Dermis microvascular lymphatic vessel endothelial cell (primary cell): Measurements from ENCODE around the gene ADAM10. TPM values are rescaled to one million over a fixed set of nuclear protein-coding genes. Genes with fewer than 3 reads are reported as not detected.

Experiments
- DNase-seq, 2 donors: peaks; one replicate each; pipeline versions ENCODE4 v3.0.0 to v3.0.0-alpha.2; 2010; ENCODE audit warnings: low read depth in 2 of 2
- total RNA-seq: library from RNA; depleted of rRNA; stranded (reverse); fragments of >200 nt; gene quantifications from 2 replicates; pipeline ENCODE4 v1.2.1, GENCODE V29; 2014

The ADAM10 gene
- total RNA-seq, 1 donor from 2014 or later, result 147 TPM

GRCh38 chr15:58716027-58716426 is 33.5 kb downstream of the ADAM10 start:
- DNase-seq, result no peak

DNA sequence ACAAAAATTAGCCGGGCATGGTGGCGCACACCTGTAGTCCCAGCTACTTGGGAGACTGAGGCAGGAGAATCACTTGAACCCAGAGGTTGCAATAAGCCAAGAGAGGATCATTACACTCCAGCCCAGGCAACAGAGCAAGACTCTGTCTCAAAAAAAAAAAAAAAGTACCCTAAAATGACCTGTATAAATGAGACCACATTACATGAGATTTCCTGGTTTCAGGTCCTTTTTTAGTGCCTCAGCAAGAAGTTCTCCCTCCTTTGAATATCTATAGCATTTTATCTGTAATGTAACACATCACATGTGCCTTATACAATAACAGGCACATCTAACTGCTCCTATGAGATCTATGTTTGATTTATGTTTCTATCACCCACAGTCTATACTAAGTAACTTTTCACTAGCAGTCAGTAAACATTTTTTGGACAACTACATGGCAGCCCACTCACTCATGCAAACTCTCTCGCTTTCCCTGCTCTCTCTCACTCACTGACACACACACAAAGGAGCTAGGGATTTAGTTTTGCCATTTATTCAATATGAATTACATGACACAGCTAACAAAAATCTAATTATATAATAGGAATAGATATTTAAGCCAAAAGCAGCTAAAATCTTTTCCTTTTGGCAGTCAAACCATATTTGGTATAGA is 34.1 kb downstream of the ADAM10 start:
- no peak for DNase-seq

- no peak for DNase-seq
Observed at GRCh38 chr15:58710701-58711100, 38.8 kb downstream of the ADAM10 start.

DNA sequence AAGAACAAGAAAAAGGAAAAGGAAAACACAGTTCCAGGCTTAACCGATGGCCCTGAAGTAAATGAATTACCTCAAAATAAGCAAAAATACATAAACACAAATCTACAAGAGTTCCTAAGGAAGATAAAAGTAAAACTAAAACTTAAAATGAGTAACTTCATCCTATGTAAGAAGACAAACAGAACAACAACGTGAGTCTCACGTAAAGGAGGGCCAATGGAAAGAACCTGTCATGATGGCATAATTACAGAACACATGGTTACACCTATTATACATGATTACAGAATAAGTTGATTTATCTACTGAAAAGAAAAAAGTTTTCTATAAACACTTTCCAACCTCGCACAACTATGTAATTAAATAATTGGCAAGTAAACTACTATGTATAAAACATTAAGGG is 42.1 kb downstream of the ADAM10 start:
- DNase-seq, result no peak

GRCh38 chr15:58705105-58705504 is 44.4 kb downstream of the ADAM10 start:
- no peak for DNase-seq

DNA sequence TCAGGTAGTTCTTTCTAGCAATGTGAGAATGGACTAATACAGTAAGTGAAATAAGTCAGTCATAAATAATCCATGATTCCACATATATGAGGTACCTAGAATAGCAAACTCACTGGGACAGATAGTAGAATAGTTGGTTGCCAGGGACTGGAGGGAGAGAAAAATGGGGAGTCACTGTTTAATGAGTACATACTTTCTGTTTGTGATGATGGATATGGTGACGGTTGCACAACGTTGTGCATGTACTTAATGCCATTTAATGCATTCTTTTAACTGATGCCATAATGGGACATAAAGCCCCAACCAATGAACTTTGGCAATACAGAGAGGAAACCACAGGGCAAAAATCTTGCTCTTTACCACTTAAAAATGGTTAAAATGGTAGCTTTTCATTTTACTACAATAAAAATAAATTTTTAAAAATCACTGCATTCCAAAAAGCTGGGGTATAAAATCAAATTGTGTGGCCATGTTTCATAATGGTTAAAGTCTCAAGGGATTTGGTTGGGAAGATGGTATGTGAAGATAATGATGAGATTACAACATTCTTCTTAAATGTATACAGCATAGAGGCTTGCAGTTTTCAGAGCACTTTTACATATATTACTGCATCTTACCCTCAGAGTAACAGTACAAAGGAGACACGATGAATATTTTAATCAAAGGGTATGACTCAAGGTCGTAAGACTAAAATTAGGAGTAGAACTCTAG is 45.2 kb downstream of the ADAM10 start:
- DNase-seq, result no peak

DNA sequence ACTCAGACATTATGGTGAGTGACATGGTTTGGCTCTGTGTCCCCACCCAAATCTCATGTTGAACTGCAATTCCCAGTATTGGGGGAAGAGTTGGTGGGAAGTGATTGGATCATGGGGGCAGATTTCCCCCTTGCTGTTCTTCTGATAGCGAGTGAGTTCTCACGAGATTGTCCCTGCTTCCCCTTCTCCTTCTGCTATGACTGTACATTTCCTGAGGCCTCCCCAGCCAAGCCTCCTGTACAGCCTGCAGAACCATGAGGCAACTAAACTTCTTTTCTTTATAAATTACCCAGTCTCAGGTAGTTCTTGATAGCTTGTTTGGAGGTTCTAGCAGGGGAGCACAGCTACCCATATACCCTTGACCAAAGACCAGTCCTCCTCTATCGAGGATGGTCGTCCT is 45.9 kb downstream of the ADAM10 start:
- DNase-seq, result no peak

- no peak for DNase-seq
Observed at GRCh38 chr15:58702233-58702632, 47.3 kb downstream of the ADAM10 start.

DNA sequence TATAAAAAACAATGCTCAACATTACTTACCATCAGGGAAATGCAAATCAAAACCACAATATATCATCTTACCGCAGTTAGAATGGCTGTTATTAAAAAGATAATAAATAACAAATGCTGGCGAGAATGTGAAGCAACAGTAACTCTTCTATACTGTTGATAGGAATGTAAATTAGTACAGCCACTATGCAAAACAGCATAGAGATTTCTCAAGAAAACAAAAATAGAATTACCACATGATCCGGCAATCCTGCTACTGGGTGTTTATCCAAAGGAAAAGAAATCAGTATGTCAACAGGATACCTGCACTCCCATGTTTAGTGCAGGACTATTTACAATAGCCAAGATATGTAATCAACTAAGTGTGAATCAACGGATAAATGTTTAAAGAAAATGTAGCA is 48.1 kb downstream of the ADAM10 start:
- no peak for DNase-seq

- no peak for DNase-seq
Observed at GRCh38 chr15:58699769-58700168, 49.7 kb downstream of the ADAM10 start.

DNA sequence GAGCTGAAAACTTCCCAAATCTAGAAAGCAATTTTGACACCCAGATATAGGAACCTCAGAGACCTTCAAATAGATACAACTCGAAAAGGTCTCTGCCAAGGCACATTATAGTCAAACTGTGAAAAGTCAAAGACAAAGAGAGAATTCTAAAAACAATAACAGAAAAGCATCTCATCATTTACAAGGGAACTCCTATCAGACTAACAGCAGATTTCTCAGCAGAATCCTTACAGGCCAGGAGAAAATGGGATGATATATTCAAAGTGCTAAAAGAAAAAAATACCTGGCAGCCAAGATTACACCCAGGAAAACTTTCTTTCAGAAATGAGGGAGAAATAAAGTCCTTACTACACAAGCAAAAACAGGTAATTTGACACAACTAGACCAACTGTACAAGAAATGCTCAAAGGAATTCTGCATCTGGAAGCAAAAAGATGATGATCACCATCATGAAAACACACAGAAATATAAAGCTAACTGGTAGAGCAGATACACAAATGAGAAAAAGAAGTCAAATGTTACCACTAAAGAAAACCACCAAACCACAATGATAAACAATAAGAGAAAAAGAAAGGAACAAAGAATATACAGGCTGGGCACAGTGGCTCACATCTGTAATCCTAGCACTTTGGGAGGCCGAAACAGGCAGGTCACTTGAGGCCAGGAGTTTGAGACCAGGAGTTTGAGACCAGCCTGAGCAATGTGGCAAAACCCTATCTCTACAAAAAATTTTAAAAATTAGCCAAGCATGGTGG is 50.4 kb downstream of the ADAM10 start:
- no peak for DNase-seq

- no peak for DNase-seq
Observed at GRCh38 chr15:58697220-58697619, 52.3 kb downstream of the ADAM10 start.

GRCh38 chr15:58696738-58697137 is 52.8 kb downstream of the ADAM10 start:
- no peak for DNase-seq

DNA sequence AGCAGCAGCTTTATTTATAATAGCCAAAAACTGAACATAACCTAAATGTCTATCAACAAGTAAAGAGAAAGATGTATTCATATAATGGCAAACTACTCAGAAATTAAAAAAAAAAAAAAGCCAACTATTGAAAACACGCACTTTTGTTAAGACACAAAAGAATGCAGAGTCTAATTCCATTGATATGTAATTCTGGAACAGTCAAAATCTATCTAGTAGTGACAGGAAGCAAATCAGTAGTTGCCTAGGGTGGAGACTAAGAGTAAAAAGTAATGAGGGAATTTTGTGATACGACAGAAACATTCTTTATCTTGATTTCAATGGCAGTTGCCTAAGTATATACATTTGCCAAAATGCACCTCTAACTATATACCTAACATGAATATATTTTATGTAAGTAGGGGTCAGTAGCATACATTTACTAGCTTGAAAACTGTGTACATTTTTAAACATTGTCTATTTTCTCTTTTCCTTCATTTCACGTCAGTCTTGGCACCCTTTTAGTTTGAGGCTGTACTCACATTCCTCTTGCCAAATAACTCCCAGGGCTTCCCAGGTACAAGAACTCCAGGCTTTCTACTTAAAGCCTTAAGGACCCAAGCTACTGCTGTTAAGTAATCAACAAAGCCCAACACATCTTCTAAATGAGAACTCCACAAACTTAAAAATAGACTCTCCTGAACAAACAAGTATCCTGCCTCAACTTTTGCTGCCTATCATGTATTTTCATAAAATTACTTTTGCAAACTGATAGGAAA is 54.7 kb downstream of the ADAM10 start:
- DNase-seq, result no peak

DNA sequence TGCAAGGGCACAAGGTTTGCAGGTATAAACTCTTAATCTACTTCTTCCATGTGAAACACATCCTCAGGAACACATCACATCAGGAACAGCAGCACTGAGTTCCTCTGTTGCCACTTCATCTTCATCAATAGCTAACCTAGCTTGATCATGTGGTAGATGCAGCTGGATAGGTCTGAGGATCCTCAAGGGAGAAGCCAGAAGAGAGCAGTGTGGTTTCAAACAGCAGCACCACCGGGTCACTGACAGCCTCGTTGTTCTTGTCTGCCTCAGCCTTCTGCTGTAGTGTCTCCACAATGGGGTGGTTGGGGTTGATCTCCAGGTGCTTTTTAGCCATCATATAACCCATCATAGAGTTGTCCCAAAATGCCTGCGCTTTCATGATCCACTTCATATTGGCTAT is 58.8 kb downstream of the ADAM10 start:
- DNase-seq, result no peak

GRCh38 chr15:58689646-58690045 is 59.9 kb downstream of the ADAM10 start:
- no peak for DNase-seq

GRCh38 chr15:58686286-58686685 is 63.2 kb downstream of the ADAM10 start:
- no peak for DNase-seq

- DNase-seq, result no peak
Observed at GRCh38 chr15:58684751-58685150, 64.8 kb downstream of the ADAM10 start.

GRCh38 chr15:58684036-58684710 is 65.3 kb downstream of the ADAM10 start:
- no peak for DNase-seq

DNA sequence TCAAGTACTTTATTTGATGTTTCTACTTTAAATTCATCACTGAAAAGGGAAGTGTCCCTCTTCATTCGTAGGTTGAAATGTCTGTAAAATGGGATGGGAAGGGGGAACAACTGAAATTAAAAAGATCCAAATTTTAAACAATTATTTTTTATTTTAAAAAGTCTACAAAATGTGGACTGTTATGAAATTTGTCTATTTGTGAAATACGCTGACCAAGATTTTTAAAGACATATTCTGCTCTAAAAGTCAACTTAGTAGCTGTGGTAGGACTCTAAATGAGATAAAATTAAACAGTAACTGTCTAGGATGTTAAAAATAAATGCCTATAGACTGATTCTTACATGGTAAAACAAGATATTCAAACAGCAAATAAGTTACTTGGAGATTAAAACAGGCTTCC is 67.3 kb downstream of the ADAM10 start:
- no peak for DNase-seq

GRCh38 chr15:58678683-58679082 is 70.8 kb downstream of the ADAM10 start:
- DNase-seq, result peak; percentile 14 to 33
